Superior temporal gyrus (tissue), 1 donor: ENCODE data around the gene ELL.
"Not testable (repeated sequence)": the region's sequence is repeated elsewhere in the genome, so short reads cannot be mapped to it uniquely, and the experiment has no call there.

ENCODE experiments used
- DNase-seq: peaks from one replicate; pipeline ENCODE4 v3.0.0-alpha.2; 2016; ENCODE audit errors: extremely low spot score

Gene ELL

DNA sequence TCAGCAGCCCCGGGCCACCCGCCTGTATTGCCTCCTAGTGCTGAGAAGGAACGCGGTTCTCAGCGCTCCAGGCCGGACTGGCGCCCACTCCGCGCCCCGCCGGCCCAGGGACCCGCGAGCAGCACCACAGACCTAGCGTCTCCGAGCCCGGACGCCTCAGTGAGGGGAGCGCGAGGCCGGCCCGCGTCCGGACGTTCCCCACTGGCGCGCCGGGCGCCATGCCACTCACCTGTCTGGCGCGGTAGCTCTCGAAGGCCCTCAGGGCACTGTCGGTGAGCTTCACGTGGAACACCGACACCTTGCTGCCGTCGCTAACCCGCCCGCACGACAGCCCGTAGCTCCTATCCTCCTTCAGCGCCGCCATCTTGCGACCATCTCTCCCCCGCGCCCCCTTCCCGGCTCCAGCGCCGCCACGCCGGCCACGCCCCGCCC is at the start of gene ELL:
Gene ELL, minus strand, starts transcription at position 379 of the 432 bp plus-strand sequence. Its CDS starts 15 bp downstream, at position 364.
- no peak for DNase-seq

DNA sequence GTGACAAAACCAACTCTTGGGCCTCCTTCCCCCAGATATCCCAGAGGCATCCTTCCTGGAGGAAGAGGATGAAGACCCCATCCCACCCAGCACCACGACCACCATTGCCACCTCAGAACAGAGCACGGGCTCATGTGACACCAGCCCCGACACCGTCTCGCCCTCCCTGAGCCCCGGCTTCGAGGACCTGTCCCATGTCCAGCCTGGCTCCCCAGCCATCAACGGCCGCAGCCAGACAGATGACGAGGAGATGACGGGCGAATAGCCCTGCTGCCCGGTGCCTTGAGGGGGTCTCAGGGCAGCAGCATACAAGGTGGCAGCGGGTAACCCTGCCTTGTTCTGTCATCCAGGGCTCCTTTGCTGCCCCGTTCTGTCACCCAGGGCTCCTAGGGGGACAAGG is 46.5 kb upstream of the ELL start:
- DNase-seq, result no peak

DNA sequence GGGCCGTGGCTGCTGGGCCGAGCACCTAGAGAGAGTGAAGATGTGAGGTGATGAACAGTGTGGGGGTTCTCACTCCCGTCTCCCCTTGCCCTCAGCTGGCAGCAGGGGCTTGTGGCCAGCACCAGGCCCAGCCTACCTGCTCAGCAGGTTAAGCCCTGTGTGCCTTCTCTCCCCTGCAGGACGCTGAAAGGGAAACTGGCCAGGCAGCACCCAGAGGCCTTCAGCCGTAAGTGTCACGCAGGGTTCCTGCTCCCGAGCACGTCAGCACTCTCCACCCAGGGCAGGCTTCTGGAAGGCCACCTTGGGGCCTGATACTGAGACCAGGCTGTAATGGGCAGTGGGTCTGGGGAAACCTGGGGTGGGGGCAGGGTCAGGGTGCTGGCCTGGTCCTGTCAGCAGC is 45.1 kb upstream of the ELL start:
- no peak for DNase-seq

DNA sequence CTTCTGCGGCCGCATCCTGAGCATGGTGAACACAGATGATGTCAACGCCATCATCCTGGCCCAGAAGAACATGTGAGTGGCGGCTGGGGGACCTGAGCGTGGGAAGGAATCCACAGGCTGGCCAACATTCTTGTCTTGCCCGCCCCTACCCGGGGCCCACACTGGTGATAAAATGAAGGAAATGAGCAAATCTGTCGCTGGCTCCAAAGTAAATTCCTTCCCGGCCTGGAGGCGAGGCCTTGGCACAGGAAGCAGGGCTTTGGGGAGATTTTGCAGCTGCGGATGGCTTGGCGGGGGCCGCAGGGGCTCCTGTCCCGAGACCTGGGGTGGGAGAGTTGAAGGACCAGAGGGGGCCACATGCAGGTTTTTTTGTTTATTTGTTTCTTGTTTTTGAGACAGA is 40.2 kb upstream of the ELL start:
- DNase-seq, result no peak

DNA sequence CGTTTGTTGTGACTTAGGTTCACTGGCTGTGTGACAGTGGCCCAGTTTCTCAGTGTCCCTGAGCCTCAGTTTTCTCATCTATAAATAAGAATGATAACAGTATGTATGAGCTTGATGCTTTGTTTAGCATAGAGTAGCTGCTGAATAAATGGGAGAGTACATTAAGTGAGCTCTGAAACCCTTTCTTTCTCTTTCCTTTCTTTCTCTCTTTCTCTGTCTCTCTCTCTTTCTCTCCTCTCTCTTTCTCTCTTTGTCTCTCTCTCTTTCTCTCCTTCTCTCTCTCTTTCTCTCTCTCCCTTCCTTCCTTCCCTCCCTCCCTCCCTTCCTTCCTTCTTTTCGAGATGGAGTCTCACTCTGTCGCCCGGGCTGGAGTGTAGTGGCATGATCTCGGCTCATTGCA is 37.8 kb upstream of the ELL start:
- no peak for DNase-seq

DNA sequence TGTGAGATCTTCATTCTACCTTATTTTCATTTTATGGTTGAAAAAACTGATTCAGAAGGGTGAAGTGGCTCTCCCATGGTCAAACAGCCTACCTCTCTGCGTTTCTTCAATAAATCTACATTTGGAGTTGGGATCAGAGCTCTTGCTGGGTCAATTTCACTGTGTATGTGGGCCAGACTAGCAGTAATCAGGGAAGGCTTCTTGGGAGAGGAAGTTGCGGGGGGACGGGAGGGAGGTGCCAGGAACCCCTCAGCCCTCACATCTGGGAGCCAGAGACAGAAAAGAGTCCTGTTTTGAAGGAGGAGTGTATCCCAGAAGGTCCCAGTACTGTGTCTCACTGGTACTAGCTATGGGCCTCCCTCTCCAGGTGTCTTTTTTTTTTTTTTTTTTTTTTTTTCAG is 36.7 kb upstream of the ELL start:
- no peak for DNase-seq

DNA sequence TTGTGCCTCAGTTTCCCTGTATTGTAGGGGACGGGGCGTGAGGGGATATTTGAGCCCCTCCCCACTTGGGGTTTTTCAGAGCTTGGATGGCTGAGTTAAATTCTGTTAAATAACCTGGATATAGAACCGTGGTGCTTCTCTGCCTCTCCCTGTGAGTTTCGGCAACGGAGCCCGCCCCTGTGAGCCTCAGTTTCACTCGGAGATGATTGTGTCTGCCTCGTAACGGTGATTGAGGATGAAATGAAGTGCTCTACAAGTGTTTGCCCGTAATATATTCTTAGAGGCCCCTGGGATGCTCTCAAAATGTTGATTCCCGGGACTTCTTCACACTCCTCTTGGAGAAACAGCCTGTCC is 36.3 kb upstream of the ELL start:
- DNase-seq, result no peak

DNA sequence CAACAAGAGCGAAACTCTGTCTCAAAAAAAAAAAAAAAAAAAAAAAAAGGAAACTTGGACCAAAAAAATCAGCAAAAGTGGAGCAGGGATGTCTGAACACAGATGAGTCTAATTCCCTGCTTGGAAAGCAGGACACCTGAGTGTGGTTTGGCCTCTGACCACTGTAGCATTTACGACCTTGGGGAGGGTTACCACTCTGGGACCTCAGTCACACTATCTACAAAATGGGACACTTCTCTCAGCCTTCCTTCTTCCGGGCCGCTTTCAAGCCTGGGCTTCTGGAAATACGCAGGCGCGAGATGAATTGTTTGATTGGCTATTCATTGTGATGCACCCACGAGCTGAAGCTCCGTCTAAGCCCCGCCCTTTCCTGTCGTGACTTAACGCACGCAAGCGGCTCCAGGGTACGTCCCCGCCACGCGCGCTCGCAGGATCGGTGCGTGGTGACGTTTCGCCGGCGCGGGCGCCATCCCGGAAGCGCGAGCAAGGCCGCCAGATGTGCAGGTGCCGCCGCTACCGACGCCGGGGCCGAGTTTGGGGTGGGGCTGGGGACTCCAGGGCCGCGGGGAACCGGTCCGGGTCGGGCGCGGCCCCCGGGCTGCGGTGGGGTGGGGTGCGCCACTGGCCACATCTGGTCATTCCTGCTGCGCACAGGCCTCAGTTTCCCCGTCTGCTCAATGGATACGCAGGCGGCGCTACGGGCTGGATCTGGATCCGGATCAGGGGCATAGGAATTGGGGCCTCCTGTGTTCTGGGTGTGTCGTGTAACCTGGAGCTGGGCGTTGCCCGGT is 35.7 kb upstream of the ELL start, which contains the start of gene KXD1:
Gene KXD1, plus strand, starts transcription at position 460 of the 791 bp plus-strand sequence. CDS start 4,187 bp downstream, outside the sequence.
- peak; percentile 99 for DNase-seq

DNA sequence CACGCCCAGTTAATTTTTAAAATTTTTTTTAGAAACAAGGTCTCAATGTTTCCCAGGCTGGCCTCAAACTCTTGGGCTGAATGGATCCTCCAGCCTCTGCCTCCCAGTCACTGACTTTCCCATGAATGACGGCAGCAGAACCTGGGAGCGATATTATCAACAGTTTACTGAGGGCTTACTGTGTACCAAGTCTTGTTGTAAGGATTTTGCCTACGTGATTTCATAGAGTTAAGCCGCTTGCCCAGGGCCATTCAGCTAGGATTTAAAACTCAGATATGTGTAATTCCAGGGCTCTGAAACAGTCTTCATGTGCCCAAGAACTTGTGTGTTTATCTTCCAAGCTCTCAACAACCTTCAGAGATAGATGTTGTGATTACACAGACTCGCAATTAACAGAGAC is 29.8 kb upstream of the ELL start:
- no peak for DNase-seq

DNA sequence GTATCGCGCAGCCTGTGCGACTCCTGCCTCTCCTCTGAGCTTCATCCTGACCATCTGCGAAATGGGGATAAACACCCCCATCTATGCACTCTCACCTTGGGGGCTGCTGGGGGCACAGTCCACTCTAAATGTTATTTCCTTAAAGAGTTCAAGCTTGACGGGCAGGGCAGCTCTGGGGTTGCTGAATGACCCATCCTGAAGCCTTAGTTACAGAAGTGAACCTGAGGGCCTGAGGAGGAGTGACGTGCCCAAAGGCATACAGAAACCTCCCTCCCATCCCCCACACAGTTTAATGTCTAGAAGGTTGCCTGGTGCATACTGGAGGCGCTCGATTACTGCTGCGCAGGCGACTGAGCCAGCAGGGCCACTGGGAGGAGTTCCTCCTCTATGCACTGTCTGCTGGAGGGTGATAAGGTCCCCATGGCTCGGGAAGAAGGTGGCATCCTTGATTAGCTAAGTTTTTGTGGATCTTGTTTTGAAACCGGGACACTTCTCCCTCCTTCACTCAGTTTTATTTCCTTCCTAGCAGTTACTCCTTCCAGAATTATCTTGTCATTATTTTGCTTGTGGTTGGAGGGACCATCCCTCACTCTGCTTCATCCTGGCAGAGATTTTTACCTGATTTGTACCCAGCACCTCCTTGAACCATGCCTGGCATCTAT is 22.1 kb upstream of the ELL start:
- DNase-seq, result peak; percentile 47

DNA sequence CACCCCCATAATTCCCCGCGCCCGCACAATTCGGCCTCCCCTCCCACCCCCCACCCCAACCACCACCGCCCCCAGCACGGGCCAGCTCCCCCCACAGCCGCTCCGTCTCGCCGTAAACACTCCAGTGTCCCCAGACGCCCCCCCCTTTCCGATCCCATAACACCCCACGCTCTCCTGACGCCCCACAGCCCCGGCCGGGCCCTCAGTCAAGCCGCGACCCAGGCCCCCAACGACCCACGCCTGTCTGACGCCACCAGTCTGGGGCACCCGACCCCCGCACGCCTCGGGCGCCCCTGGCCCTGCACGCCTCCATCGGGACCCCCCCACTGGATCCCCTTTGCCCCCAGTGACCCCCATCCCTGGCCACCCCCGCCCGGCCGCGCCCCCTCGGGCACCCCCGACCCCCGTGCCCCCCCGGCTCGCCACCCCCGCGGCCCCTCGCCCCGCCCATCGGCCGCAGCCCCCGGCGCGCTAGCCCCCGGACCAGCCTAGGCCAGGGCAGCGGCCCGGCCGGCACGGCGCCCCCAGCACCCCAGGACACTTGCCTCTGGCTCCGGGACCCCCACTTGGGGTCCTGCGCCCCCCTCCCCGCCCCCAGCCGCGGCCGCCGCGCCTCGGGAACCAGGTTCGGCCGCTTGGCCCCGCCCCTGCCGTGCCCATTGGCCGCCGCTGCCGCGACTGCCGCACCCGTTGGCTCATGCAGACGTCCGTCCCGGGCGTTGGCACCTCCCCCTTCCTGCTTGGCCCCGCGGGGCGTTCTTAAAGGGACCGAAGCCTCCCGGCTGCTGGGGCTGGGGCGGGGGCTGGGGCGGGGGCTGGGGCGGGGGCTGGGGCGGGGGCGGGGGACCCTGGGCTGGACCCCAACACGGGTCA is 21.3 kb upstream of the ELL start, which contains the start of gene FKBP8:
Gene FKBP8, minus strand, starts transcription at position 633 of the 873 bp plus-strand sequence. CDS start 1,603 bp downstream, outside the sequence.
- peak; percentile 92 for DNase-seq

DNA sequence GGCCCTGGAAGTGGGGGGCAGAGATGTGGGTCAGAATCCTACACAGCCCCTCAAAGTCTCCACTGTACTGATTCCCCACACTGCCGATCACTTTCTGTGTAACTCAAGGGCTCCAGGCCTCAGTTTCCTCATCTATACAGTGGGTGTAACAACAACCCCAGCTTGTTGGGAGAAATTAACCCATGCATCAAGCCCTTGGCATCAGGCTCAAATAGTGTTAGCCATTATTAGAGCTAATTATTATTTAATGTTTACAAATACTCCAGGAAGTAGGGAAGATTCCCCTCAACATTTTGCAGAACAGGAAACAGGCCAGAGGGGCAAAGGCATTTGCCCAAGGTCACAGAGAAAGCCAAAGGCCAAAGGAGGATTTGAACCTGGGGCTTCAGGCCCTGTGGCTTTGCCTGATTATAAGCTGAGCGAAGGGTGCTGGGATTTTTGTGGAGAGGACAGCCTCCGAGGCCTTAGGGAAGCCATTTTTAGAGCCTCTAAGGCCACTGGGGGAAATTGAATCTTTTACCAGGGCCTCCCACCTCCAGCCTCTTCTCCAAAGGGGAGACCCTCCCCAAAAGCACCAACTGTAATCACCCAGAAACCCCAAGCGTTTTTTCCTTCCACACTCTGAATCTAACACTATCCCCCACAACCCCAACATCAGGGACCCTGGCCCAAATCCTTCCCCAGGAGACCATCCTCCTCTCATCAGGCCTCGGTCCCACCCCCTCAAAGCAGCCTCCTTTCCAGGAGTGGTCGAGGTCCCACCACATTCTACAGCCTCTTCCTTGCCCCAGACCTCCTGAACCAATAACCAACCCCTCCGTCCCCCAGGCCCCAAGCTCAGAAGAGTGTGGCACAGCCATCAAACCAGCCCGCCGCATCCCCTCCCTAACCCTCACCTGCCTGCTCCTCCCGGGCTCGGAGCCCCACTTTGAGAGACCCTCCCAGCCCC is 20.4 kb upstream of the ELL start:
- no peak for DNase-seq

DNA sequence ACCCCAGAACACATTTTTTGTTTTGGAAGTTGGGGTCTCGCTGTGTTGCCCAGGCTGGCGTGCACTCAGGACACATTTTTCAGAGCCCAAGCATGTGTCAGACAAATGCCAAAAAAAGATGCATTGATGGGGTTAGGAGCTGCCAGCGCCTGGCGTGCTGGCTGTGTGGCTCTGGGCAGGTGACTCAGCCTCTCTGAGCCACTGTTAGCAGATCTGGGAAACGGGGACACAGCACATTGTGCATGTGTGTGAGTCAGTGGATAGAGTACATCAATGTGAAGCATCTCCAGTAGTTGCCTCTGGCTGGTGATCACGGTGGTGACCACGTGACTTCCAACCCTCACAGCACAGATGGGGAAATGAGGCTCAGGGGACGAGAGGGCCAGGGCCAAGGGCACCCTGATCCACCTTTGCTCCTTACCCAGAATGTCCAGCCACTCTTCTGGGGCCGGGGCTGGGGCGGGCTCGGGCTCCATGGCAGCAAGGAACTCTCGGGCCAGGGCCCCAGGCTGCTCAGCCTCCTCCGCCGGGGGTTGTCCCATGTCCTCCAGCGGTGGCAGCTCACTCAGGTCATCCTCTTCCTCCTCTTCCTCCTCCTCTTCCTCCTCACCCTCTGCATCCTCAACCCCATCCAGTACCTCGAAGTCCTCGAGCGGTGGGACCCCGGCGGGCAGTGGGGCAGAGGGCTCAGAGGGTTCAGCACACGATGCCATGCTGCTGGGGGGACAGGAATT is 19.6 kb upstream of the ELL start:
- DNase-seq, result no peak

DNA sequence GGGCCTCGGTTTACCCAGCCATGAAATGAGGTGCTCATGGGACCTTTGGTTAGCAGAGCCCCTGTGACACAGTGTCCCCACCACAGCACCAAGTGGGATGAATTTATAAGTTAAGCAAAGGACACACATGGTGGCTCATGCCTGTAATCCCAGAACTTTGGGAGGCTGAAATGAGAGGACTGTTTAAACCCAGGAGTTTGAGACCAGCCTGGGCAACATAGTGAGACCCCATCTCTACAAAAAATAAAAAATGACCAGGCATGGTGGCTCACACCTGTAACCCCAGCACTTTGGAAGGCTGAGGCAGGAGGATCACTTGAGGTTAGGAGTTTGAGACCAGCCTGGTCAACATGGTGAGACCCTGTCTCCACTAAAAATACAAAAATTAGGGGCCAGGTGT is 18.3 kb upstream of the ELL start:
- DNase-seq, result not testable (repeated sequence)

DNA sequence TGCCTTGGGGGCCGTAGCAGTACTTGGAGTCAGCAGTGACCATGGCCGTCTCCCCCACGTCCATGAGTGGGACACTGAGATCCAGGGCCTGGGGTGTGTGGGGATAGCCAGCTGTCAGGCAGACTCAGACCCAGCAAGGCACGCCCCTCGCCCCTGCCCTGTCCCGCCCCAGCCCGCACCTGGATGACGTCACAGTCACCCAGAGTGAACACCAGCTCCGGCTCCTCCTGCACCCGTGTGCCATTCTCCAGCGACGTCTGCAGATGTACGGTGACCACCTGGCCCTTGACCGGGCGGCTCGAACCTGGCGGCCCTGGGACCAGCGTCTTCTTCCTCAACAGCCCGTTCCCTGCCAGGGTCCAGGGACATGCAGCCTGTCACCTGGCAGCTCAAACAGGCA is 17.5 kb upstream of the ELL start:
- DNase-seq, result no peak

DNA sequence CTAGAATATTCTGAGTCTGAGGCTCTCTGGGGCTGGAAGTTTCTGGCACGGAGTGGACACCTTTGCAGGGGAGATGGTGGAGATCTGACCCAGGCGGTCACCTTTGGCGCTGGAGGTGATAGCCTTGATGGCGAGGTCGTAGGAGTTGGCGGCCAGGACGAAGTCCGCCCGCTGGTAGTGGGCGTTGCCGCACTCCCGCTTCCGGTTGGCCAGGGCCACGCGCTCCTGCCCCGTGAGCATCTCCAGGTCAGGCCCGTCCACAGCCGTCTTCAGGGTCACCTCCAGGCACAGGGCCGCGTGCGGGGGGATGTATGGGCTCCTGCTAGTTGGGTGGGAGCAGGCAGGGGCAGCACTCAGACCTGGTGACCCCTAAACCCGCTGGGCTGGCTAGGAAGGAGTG is 16.2 kb upstream of the ELL start:
- DNase-seq, result no peak

DNA sequence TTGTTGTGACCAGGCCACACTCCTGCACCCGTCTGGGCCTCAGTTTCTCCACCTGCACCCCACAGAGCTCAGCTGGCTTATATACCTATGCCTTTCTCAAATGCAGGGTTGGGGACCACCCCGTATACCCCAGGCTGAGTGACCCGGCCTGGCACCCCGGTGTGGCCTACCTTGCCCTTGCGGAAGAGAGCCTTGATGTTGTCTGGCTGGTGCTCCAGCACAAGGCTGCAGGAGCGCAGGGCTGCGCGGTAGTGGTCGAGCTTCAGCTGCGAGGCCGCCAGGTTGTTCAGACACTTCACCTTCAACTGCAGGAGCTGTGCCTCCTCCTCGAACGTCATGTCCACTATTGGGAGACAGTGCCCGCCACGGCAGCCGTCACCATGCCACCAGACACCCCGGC is 15.6 kb upstream of the ELL start:
- DNase-seq, result no peak

DNA sequence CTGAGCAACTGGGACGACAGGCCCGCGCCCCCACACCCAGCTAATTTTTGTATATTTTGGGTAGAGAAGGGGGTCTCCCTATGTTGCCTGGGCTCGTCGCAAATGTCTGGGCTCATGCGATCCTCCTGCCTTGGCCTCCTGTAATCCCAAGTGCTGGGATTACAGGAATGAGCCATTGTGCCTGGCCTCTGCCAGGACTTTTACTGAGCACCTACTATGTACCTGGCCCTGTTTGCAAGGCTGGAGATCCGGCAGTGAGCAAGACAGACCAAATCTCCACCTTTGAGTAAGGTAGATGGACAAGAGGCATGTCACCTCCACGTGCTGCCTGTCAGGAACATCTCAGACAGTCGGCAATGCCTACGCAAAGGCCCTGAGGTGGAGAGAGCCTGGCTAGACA is 14.6 kb upstream of the ELL start:
- no peak for DNase-seq

DNA sequence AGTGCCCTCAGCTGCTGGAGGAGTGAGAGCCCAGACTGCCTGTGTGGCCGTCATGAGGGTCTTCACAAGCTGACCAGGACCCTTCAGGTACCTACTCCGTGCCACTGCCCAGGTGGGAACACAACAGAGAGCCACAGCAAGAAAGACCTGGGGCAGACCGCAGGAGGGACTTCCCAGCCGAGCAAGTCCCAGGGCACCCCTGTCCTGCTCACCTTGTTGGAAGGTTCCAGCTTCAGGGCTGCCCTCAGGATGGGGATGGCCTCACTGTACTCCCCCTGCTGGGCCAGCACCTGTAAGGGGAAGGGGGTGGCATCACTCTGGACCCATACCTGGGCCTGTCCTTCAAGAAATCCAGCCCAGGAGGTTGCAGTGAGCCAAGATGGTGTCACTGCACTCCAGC is 11.2 kb upstream of the ELL start:
- no peak for DNase-seq

DNA sequence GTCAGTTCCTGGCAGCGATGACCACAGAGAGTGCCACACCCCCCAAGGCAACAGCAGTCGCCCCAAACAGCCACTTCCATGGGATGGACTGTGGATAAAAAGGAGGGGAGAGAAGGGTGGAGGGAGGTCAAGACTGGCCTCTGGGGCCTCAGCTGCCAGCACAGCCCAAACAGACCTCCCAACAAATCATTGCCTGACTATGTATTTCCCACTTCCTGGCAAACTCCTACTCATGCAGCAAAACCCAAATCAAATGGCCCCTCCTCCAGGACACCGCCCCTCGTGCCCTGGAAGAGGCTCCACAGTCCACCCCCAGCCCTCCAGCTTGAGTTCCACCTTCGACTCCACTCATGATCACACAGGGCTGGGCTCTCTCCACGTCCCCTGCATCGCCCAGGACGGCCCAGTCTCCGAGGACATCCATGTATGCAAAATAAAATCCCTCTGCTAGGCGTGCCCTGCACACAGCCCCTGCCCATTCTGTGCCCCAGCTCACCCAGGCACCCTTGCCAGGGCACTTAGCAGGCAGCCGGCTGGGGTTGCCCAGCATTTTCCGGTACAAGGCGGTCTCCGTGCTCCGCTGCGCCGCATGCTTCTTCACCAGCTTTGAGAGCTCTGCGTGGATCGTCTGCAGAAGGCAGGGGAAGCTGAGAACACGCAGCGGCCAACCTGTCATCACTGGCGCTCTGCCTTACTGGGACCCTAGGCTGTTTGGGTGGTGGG is 10.5 kb upstream of the ELL start:
- no peak for DNase-seq
